Neural cell (in vitro differentiated cells): Measurements from ENCODE around the gene TSPAN11. TPM values are rescaled to one million over a fixed set of nuclear protein-coding genes. Genes with fewer than 3 reads are reported as not detected.

Experiments
- H2AFZ ChIP-seq: fragments of 200-600, 300-800 bp; sonication (generic), shearing (Covaris generic); 2 replicates; pipeline ENCODE4 v1.6.0; 2014; ENCODE audit warnings: low read depth, mild to moderate bottlenecking, antibody characterized with exemption, low read length, moderate library complexity
- H3F3A ChIP-seq: fragments of 200-600 bp; shearing (Covaris generic); 2 replicates; pipeline ENCODE4 v1.6.1; 2016; ENCODE audit warnings: mild to moderate bottlenecking, moderate library complexity, mixed read lengths, antibody characterized with exemption, low read length; ENCODE audit not compliant: insufficient read depth, poor library complexity, severe bottlenecking
- H3K27ac ChIP-seq: fragments of 200-600, 300-800 bp; sonication (generic), shearing (Covaris generic); 2 replicates; pipeline ENCODE4 v1.5.1; 2014; ENCODE audit warnings: mild to moderate bottlenecking, low read length, moderate library complexity
- H3K27me3 ChIP-seq: fragments of 300-800, 200-600 bp; sonication (generic), shearing (Covaris generic); 2 replicates; pipeline ENCODE4 v1.6.0; 2014; ENCODE audit warnings: mild to moderate bottlenecking, low read depth, low read length, moderate library complexity; ENCODE audit not compliant: insufficient read depth
- H3K36me3 ChIP-seq: fragments of 300-800, 200-600 bp; sonication (generic), shearing (Covaris generic); 2 replicates; pipeline ENCODE4 v1.5.1; 2014; ENCODE audit warnings: mild to moderate bottlenecking, antibody characterized with exemption, low read length, moderate library complexity; ENCODE audit not compliant: insufficient read depth
- H3K4me2 ChIP-seq: fragments of 300-800, 200-600 bp; sonication (generic), shearing (Covaris generic); 2 replicates; pipeline ENCODE4 v1.6.0; 2014; ENCODE audit warnings: mild to moderate bottlenecking, low read length
- H3K4me3 ChIP-seq: fragments of 300-800, 200-600 bp; sonication (generic), shearing (Covaris generic); 2 replicates; pipeline ENCODE4 v1.5.1; 2014; ENCODE audit warnings: mild to moderate bottlenecking, low read length, moderate library complexity
- H3K79me2 ChIP-seq: fragments of 200-600 bp; shearing (Covaris generic); replicated peaks from 2 replicates; pipeline ENCODE4 v1.6.0; 2014; ENCODE audit warnings: mild to moderate bottlenecking, low read length, moderate library complexity; ENCODE audit not compliant: insufficient read depth
- H3K9ac ChIP-seq: fragments of 300-800, 200-600 bp; sonication (generic), shearing (Covaris generic); 2 replicates; pipeline ENCODE4 v1.6.1; 2016; ENCODE audit warnings: mild to moderate bottlenecking, low read length, mixed read lengths
- H3K9me2 ChIP-seq: fragments of 200-600 bp; shearing (Covaris generic); 2 replicates; pipeline ENCODE4 v1.6.1; 2016; ENCODE audit warnings: mild to moderate bottlenecking, low read length, mixed read lengths; ENCODE audit not compliant: insufficient read depth
- H3K9me3 ChIP-seq: fragments of 200-600, 300-800 bp; sonication (generic), shearing (Covaris generic); 2 replicates; pipeline ENCODE4 v1.6.1; 2016; ENCODE audit warnings: mild to moderate bottlenecking, mixed run types, low read length, moderate library complexity, mixed read lengths
- H4K20me1 ChIP-seq: fragments of 200-600 bp; shearing (Covaris generic); 2 replicates; pipeline ENCODE4 v1.6.1; 2016; ENCODE audit warnings: mild to moderate bottlenecking, mixed run types; ENCODE audit not compliant: insufficient read depth
- CTCF ChIP-seq: fragments of 450-650 bp; IDR thresholded peaks from 2 replicates; pipeline ENCODE4 v1.5.1; 2014; ENCODE audit warnings: antibody characterized with exemption, mild to moderate bottlenecking, moderate library complexity; ENCODE audit not compliant: poor library complexity, severe bottlenecking
- EP300 ChIP-seq: fragments of 450-650 bp; conservative IDR thresholded peaks from 2 replicates; pipeline ENCODE4 v1.6.1; 2014; ENCODE audit warnings: antibody characterized with exemption, mild to moderate bottlenecking, moderate library complexity; ENCODE audit not compliant: poor library complexity, severe bottlenecking
- EZH2 ChIP-seq: fragments of 200-600, 300-800 bp; shearing (Covaris generic), sonication (generic); IDR thresholded peaks from 2 replicates; pipeline ENCODE4 v1.6.1; 2014; ENCODE audit warnings: antibody characterized with exemption, low read length, borderline replicate concordance, mild to moderate bottlenecking; ENCODE audit not compliant: insufficient read depth, poor library complexity, severe bottlenecking
- MXI1 ChIP-seq: fragments of 450-650 bp; conservative IDR thresholded peaks from 2 replicates; pipeline ENCODE4 v1.6.1; 2014; ENCODE audit warnings: antibody characterized with exemption, mild to moderate bottlenecking; ENCODE audit not compliant: poor library complexity, severe bottlenecking
- POLR2AphosphoS5 ChIP-seq: IDR thresholded peaks from 2 replicates; pipeline ENCODE4 v1.6.1; 2012
- RAD21 ChIP-seq: fragments of 450-650 bp; conservative IDR thresholded peaks from 2 replicates; pipeline ENCODE4 v1.6.1; 2014; ENCODE audit warnings: antibody characterized with exemption, mild to moderate bottlenecking, moderate library complexity
- REST ChIP-seq: IDR thresholded peaks from 2 replicates; pipeline ENCODE4 v1.6.1; 2012; ENCODE audit warnings: borderline replicate concordance
- SMC3 ChIP-seq: fragments of 450-650 bp; conservative IDR thresholded peaks from 2 replicates; pipeline ENCODE4 v1.6.1; 2014; ENCODE audit warnings: antibody characterized with exemption, mild to moderate bottlenecking, moderate library complexity; ENCODE audit not compliant: poor library complexity
- TAF1 ChIP-seq: IDR thresholded peaks from 2 replicates; pipeline ENCODE4 v1.6.1; 2012; ENCODE audit warnings: low read depth
- polyA plus RNA-seq: library from polyadenylated mRNA; depleted of rRNA; stranded (reverse); fragments of >200 nt; gene quantifications from 2 replicates; pipeline ENCODE4 v1.2.3, GENCODE V29; 2014

The TSPAN11 gene
- polyA plus RNA-seq, 1 donor from 2014 or later = 5.6 TPM

- Histone ChIP-seq H3K79me2 (peaks cover 31% of the 10 kb centered on the region), H3K9me3 (no peaks in the 10 kb centered on the region), H3K4me3 (no peak overlapping the region), H3F3A (no peaks in the 10 kb centered on the region), H3K9me2 (no peaks in the 10 kb centered on the region), H2AFZ (no peak overlapping the region), H3K27ac (no peak overlapping the region), H3K36me3 (no peaks in the 10 kb centered on the region), H3K4me2 (no peak overlapping the region), H4K20me1 (no peaks in the 10 kb centered on the region), H3K9ac (no peak overlapping the region), H3K27me3 (no peaks in the 10 kb centered on the region)
- TF ChIP-seq TAF1 = no peak
- TF ChIP-seq RAD21 = no peak
- TF ChIP-seq SMC3 = no peak
- TF ChIP-seq EZH2 = no peak
- TF ChIP-seq CTCF = no peak
- no peak for TF ChIP-seq EP300
- TF ChIP-seq POLR2AphosphoS5 = no peak
- TF ChIP-seq REST = no peak
- no peak for TF ChIP-seq MXI1
These were observed 2.1 kb downstream of the TSPAN11 start for GRCh38 chr12:30928356-30929244.

DNA sequence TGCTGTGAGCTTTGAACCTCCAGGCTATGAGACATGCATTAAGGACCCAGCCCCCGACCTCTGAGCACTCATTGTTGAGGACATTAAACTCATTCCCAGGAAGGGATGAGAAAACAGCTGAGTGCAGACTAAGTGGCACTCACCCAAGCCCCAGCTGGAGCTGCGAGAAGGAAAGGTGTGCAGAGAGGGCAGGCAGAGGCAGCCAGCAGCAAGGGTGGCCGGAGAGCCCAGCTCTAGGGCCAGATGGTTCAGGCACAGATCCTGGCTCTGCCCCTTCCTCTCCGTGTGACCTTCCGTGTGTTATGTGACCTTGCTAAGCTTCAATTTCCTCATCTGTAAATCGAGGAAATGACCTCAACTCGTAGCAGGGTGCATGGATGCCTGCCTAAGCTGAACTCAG is 3.7 kb downstream of the TSPAN11 start:
- Histone ChIP-seq H3K9me2 (no peaks in the 10 kb centered on the region), H3K4me3 (no peak overlapping the region), H4K20me1 (no peaks in the 10 kb centered on the region), H3F3A (no peaks in the 10 kb centered on the region), H3K27ac (no peak overlapping the region), H3K9ac (no peak overlapping the region), H3K36me3 (no peaks in the 10 kb centered on the region), H2AFZ (no peak overlapping the region), H3K4me2 (no peak overlapping the region), H3K27me3 (no peaks in the 10 kb centered on the region), H3K79me2 (peaks cover 31% of the 10 kb centered on the region), H3K9me3 (no peaks in the 10 kb centered on the region)
- TF ChIP-seq MXI1 (no peak), SMC3 (no peak)
